ENCODE measurements around the gene PARD3. TPM values are rescaled to one million over a fixed set of nuclear protein-coding genes. Genes with fewer than 3 reads are reported as not detected.

The PARD3 gene
- total RNA-seq, 4 donors from 2014 or later, result 27.3 to 65.3 (median 55.6) TPM

DNA sequence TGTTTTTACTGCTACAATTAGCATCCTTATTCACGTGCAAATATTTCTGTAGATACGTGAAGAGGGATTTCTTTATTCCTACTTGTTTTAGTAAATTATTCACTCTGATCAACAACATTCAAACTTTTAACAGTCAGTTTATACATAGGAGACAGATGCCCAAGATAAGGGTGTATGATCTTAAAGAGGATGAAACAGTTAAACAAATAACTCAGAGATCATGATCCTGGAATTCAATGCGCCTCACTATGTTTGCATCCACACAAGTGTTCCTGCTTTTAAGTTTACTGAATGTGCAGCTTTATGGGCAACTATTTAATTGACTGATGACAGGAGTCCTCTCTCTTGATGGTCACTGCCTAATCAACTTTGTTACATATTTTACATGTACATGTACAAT, 394.8 kb downstream of the PARD3 start:
- 82 to 94% methylated on average over 3 of the region's 3 CpGs for WGBS, 2 donors (ENCODE audit: low coverage in 1 of 2)
- Histone ChIP-seq H3K9me3 (no peaks in the 10 kb centered on the region), H3K27me3 (no peaks in the 10 kb centered on the region), H3K27ac (no peak overlapping the region), H3K4me3 (no peak overlapping the region), H3K4me1 (no peaks in the 10 kb centered on the region), H3K36me3 (no peaks in the 10 kb centered on the region)
- no peak for TF ChIP-seq CTCF (IDR thresholded peaks at IDR 0.05)
- TF ChIP-seq EP300 (IDR thresholded peaks at IDR 0.05; ENCODE audit: low read depth), result no peak
- no peak for TF ChIP-seq POLR2AphosphoS5 (IDR thresholded peaks at IDR 0.05)
- TF ChIP-seq POLR2A (IDR thresholded peaks at IDR 0.05), result no peak
- DNase-seq, result no peak
- intact Hi-C loops (cut with DNase I; ENCODE audit: low total_unique reads), result no loop called here
- in situ Hi-C loops (cut with MboI; ENCODE audit: low pct_ligation_motif_present in 1 of 4, low pct_unique_long_range_greater_than_20kb in 1 of 4, low sequenced_read_pairs in 3 of 4), result no loop called here

DNA sequence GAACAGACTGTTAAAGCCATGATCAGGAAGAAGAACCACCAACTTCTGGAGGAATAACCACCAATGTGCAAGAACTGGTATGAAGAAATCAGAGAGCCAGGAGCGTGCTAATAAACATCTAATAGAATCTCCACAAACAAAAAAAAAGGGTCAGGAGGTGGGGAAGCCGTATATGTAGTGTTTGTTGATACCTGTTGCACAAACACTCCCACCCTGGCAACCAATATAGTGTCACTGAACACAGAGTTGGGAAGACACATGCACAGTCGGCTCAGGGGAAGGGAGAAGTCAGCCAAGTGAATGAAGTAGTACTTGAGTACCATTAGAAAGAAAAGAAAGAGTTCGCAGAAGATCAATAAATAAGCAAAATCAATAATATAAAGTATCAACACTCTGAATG, 400.1 kb downstream of the PARD3 start:
- intact Hi-C loops (cut with DNase I; ENCODE audit: low total_unique reads) (no loop called here), in situ Hi-C loops (cut with MboI; ENCODE audit: low pct_ligation_motif_present in 1 of 4, low pct_unique_long_range_greater_than_20kb in 1 of 4, low sequenced_read_pairs in 3 of 4) (no loop called here)
- H3K27me3 ChIP-seq, result no peaks in the 10 kb centered on the region
- peaks cover 0 to 6% (median 0%) of the 10 kb centered on the region in 4 donors for H3K4me1 ChIP-seq
- WGBS, 2 donors (ENCODE audit: low coverage in 1 of 2), result 72 to 77% methylated on average over 4 of the region's 4 CpGs
- no peak for TF ChIP-seq EP300 (IDR thresholded peaks at IDR 0.05; ENCODE audit: low read depth)
- no peak for TF ChIP-seq POLR2AphosphoS5 (IDR thresholded peaks at IDR 0.05)
- TF ChIP-seq CTCF (IDR thresholded peaks at IDR 0.05), result no peak
- no peak for TF ChIP-seq POLR2A (IDR thresholded peaks at IDR 0.05)
- H3K27ac ChIP-seq, result no peak overlapping the region
- no peak for DNase-seq
- no peaks in the 10 kb centered on the region for H3K36me3 ChIP-seq
- H3K9me3 ChIP-seq, result no peaks in the 10 kb centered on the region
- H3K4me3 ChIP-seq, result no peak overlapping the region

GRCh38 chr10:34413756-34414587, 401.1 kb downstream of the PARD3 start:
- no peak for DNase-seq
- Histone ChIP-seq H3K36me3 (no peaks in the 10 kb centered on the region), H3K27me3 (no peaks in the 10 kb centered on the region), H3K9me3 (no peaks in the 10 kb centered on the region), H3K4me3 (no peak overlapping the region), H3K4me1 (peaks cover 0 to 6% (median 0%) of the 10 kb centered on the region in 4 donors), H3K27ac (no peak overlapping the region)
- TF ChIP-seq POLR2AphosphoS5 (IDR thresholded peaks at IDR 0.05) (no peak), POLR2A (IDR thresholded peaks at IDR 0.05) (no peak), EP300 (IDR thresholded peaks at IDR 0.05; ENCODE audit: low read depth) (no peak), CTCF (IDR thresholded peaks at IDR 0.05) (no peak)
- intact Hi-C loops (cut with DNase I; ENCODE audit: low total_unique reads), result no loop called here
- WGBS, 2 donors (ENCODE audit: low coverage in 1 of 2), result 77 to 84% methylated on average over 5 to 11 of the region's 11 CpGs
- in situ Hi-C loops (cut with MboI; ENCODE audit: low pct_ligation_motif_present in 1 of 4, low pct_unique_long_range_greater_than_20kb in 1 of 4, low sequenced_read_pairs in 3 of 4), result no loop called here

DNA sequence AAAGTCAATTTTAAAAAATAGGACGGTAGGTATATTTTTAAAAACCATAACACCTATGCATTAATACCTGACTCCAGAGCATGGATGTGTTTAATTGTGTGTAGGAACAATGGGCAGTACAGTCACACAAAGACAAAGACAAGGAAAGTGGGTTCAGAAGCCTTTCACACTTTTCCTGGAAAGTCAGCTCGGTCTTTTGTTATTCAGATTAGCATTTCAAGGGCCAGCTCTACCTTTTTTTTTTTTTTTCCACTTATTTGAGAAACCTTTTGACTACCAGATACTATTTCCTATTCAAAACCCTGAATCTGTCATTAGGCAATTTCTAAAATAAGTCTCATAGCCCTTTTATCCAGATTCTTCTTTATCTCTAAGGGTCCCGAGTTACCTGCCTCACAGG, 401.9 kb downstream of the PARD3 start:
- no peaks in the 10 kb centered on the region for H3K27me3 ChIP-seq
- H3K27ac ChIP-seq, result no peak overlapping the region
- no peak overlapping the region for H3K4me3 ChIP-seq
- H3K36me3 ChIP-seq, result no peaks in the 10 kb centered on the region
- H3K4me1 ChIP-seq, result peaks cover 0 to 6% (median 0%) of the 10 kb centered on the region in 4 donors
- WGBS, 2 donors (ENCODE audit: low coverage in 1 of 2), result 74 to 83% methylated on average over 3 of the region's 3 CpGs
- TF ChIP-seq POLR2A (IDR thresholded peaks at IDR 0.05), result no peak
- no peak for TF ChIP-seq EP300 (IDR thresholded peaks at IDR 0.05; ENCODE audit: low read depth)
- TF ChIP-seq CTCF (IDR thresholded peaks at IDR 0.05), result no peak
- TF ChIP-seq POLR2AphosphoS5 (IDR thresholded peaks at IDR 0.05), result no peak
- intact Hi-C loops (cut with DNase I; ENCODE audit: low total_unique reads), result no loop called here
- in situ Hi-C loops (cut with MboI; ENCODE audit: low pct_ligation_motif_present in 1 of 4, low pct_unique_long_range_greater_than_20kb in 1 of 4, low sequenced_read_pairs in 3 of 4), result no loop called here
- no peak for DNase-seq
- no peaks in the 10 kb centered on the region for H3K9me3 ChIP-seq
